Measurements from ENCODE around the gene ANG.

Gene ANG

DNA sequence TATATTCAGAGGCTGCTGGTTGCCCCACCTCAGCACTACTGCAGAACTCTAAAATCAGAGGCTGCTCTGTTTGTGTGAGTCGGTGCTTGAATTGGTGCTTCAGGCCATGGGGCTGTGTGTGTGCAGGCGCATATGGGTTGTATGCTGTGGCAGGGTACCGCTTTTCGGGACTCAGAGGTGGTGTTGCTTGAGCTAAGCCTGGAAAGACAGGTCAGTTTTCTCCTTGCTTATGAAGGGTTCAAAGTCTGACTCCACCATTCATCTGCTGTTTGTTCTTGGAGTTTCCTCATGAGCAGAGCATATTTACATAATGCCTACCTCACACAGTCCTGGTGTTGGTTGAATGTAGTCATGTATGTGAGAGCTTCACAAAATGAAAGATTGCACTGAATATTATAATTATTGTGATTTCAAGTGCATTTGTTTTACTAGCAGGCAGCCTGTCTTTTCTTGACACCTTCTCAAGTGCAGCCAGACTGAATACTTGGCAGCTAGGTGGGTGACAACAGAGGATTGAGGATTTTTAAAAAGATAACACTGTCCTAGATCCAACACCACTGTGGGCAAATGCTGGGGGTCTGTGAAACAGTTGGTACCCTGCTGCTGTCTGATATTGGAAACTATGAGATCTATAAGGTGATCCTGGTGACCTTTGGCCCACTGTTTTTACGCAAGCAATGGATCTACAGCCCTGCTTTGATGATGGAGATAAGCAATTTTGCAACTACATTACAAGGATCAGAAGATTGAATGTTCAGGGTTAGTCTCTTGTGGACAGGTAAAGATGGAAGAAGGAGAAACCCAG is 1.0 kb upstream of the ANG start:
- no peak overlapping the region for H3K4me3 ChIP-seq (replicated peaks; ENCODE audit: low read depth, low read length)
- DNase-seq (ENCODE audit: extremely low read depth, low read depth), result no peak
- TF ChIP-seq, protein P1, sequence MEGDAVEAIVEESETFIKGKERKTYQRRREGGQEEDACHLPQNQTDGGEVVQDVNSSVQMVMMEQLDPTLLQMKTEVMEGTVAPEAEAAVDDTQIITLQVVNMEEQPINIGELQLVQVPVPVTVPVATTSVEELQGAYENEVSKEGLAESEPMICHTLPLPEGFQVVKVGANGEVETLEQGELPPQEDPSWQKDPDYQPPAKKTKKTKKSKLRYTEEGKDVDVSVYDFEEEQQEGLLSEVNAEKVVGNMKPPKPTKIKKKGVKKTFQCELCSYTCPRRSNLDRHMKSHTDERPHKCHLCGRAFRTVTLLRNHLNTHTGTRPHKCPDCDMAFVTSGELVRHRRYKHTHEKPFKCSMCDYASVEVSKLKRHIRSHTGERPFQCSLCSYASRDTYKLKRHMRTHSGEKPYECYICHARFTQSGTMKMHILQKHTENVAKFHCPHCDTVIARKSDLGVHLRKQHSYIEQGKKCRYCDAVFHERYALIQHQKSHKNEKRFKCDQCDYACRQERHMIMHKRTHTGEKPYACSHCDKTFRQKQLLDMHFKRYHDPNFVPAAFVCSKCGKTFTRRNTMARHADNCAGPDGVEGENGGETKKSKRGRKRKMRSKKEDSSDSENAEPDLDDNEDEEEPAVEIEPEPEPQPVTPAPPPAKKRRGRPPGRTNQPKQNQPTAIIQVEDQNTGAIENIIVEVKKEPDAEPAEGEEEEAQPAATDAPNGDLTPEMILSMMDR (IDR thresholded peaks at IDR 0.05; ENCODE audit: low read depth, low read length, missing control alignments), result no peak

DNA sequence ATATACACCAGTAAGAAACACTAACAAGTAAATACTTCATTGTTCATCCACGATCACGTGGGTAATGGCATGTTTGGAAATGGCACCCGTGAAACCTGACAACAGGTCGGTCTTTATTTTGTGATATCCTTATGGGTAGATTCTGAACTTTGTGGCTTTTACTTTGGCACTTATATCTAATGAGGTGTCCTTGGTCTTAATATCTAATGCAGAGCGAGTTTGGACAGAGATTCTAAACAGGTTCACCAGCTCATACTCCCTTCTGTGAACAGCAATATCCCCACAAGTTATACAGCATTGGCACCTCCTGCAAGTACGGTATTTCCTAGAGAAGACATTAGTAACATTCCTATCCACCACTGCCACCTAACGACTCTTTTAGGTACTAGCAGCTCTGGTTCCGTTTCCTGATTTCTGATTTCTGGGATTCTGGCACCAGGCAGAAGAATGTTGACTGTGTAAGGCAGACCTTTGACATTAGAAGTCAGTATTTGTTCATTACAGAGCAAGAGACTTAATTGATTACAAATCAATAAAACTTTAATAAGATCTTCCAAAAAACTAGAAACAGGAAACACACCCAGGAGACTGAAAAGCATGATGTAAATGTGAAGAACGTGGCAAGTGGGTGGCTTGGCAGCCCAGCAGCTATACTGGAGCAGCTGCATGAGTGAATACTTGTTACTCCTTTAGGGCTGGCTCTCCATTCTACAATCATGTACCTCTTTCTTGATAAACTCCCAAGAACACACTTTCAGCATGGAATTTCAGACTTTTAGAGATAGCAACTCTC is 2.5 kb downstream of the ANG start:
- TF ChIP-seq, protein P1 (IDR thresholded peaks at IDR 0.05; ENCODE audit: low read depth, low read length, missing control alignments), result peak; percentile 82
- no peak overlapping the region for H3K4me3 ChIP-seq (replicated peaks; ENCODE audit: low read depth, low read length)
- DNase-seq (ENCODE audit: extremely low read depth, low read depth), result peak; percentile 63

DNA sequence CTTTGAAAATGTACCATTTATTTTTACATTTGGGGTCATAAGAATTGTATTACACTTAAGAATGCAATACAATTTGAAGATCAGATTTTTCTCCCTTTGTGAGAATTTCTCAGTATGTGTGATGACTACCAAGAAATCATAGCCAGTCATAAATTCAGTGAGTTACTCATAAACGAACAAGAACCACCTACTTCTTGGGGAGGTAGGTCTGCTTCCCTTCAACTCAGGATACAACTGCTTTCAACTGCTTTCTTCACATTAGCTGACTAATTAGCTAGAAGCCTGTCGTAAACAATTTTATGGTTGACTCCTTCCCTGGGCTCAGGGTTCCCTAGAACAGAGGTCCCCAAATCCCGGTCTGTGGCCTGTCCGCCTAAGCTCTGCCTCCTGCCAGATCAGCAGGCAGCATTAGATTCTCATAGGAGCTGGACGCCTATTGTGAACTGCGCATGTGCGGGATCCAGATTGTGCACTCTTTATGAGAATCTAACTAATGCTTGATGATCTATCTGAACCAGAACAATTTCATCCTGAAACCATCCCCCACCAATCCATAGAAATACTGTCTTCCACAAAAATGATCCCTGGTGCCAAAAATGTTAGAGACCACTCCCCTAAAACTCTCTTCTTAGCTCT is 3.7 kb downstream of the ANG start:
- no peak overlapping the region for H3K4me3 ChIP-seq (replicated peaks; ENCODE audit: low read depth, low read length)
- TF ChIP-seq, protein P1 (IDR thresholded peaks at IDR 0.05; ENCODE audit: low read depth, low read length, missing control alignments), result no peak
- no peak for DNase-seq (ENCODE audit: extremely low read depth, low read depth)

DNA sequence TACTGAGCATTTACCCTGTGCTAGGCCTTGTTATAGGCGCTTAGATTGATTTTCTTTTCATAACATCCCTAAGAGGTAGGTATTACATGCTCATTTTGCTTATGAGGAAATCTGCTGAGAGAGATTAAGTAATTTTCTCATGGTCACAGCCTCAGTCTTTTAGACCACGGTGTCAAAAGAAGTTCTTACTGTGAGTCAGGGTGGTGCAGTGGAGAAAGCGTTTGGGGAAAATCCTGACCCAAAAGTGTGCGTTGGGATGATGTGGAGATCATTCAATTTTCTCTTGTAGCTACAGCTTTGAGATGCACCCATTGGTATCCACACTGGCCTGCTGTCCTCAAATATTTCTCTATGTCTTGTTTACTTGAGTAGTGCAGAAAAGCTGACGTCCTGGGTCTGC is 8.2 kb downstream of the ANG start:
- TF ChIP-seq, protein P1 (IDR thresholded peaks at IDR 0.05; ENCODE audit: low read depth, low read length, missing control alignments), result no peak
- no peak overlapping the region for H3K4me3 ChIP-seq (replicated peaks; ENCODE audit: low read depth, low read length)
- DNase-seq (ENCODE audit: extremely low read depth, low read depth), result no peak

DNA sequence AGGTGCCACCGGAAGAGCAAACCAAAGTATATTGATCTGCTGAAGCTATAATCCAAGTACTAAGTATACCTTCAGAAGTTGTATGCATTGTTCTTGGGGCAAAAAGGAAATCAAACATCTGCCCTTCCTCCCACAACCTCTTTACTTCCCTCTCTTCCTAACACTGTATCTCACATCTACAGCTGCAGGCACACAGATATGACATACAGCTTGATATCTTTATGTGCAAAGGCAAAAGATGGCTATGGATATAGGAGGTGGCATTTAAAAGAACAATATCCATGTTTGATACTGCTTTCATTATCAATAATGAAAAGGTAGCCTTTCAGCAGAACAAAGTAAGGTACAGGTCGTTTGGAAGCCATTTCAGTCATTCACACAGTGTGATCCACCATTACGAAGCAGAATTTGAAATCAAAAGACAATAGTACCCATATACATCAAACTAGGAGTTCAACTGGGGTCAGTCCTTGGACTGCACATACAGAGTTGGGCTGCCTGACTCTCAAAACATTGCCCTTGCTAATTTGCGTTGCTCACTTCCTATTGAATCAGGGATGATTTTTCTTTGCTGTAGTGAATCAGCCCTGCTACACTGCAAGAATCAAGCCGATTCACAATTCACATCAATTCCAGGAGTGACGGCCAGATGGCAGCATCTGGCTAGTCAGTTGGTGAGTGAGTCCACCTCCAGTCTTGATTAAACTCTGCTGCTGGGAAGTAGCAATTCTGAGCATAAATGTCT is 8.9 kb downstream of the ANG start:
- no peak overlapping the region for H3K4me3 ChIP-seq (replicated peaks; ENCODE audit: low read depth, low read length)
- TF ChIP-seq, protein P1 (IDR thresholded peaks at IDR 0.05; ENCODE audit: low read depth, low read length, missing control alignments), result peak; percentile 70
- DNase-seq (ENCODE audit: extremely low read depth, low read depth), result peak; percentile 30

DNA sequence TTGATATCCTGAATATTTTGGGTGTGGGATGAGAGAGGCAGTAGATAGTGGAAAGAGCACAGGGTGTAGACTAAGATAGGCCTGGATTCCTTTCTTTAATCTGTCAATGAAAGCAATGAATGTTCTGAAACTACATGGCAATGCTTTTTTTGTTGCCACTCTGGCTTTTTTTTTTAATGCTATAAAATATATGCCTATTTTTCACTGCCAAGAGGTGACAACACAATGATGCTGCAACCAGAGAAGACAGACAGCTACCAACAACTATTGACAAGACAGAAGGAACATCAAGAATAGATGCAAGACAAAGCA is 9.4 kb downstream of the ANG start:
- TF ChIP-seq, protein P1 (IDR thresholded peaks at IDR 0.05; ENCODE audit: low read depth, low read length, missing control alignments), result no peak
- DNase-seq (ENCODE audit: extremely low read depth, low read depth), result no peak
- H3K4me3 ChIP-seq (replicated peaks; ENCODE audit: low read depth, low read length), result no peak overlapping the region
